ENCODE data around the gene H2AZ1.

The H2AZ1 gene

GRCh38 chr4:99927566-99927965 lies 22.5 kb downstream of the H2AZ1 start:
- in situ Hi-C loops (cut with HindIII; ENCODE audit: low pct_unique_long_range_greater_than_20kb, low sequenced_read_pairs) = no loop called here
- DNase-seq (ENCODE audit: low read depth in 1 of 2, low spot score in 1 of 2) = no peak
- TF ChIP-seq JUND (IDR thresholded peaks at IDR 0.05; ENCODE audit: low read depth) = no peak

- TF ChIP-seq JUND (IDR thresholded peaks at IDR 0.05; ENCODE audit: low read depth) = no peak
- in situ Hi-C loops (cut with HindIII; ENCODE audit: low pct_unique_long_range_greater_than_20kb, low sequenced_read_pairs) = no loop called here
- DNase-seq (ENCODE audit: low read depth in 1 of 2, low spot score in 1 of 2) = no peak
Observed at GRCh38 chr4:99921174-99921573, 28.9 kb downstream of the H2AZ1 start.

GRCh38 chr4:99918656-99919055 lies 31.4 kb downstream of the H2AZ1 start:
- no peak for TF ChIP-seq JUND (IDR thresholded peaks at IDR 0.05; ENCODE audit: low read depth)
- no peak for DNase-seq (ENCODE audit: low read depth in 1 of 2, low spot score in 1 of 2)
- in situ Hi-C loops (cut with HindIII; ENCODE audit: low pct_unique_long_range_greater_than_20kb, low sequenced_read_pairs) = no loop called here

- DNase-seq (ENCODE audit: low read depth in 1 of 2, low spot score in 1 of 2) = no peak
- TF ChIP-seq JUND (IDR thresholded peaks at IDR 0.05; ENCODE audit: low read depth) = no peak
- in situ Hi-C loops (cut with HindIII; ENCODE audit: low pct_unique_long_range_greater_than_20kb, low sequenced_read_pairs) = no loop called here
Observed at GRCh38 chr4:99917575-99917974, 32.5 kb downstream of the H2AZ1 start.

GRCh38 chr4:99915449-99915848 lies 34.6 kb downstream of the H2AZ1 start:
- in situ Hi-C loops (cut with HindIII; ENCODE audit: low pct_unique_long_range_greater_than_20kb, low sequenced_read_pairs) = no loop called here
- TF ChIP-seq JUND (IDR thresholded peaks at IDR 0.05; ENCODE audit: low read depth) = no peak
- no peak for DNase-seq (ENCODE audit: low read depth in 1 of 2, low spot score in 1 of 2)

All from T47D (cell line).